ENCODE results near the gene ZNF772. TPM values are rescaled to one million over a fixed set of nuclear protein-coding genes. Genes with fewer than 3 reads are reported as not detected.
A peak's percentile ranks its signal among the peaks of the same experiment; 100 is the strongest.

Gene ZNF772
- total RNA-seq, 1 donor from 2014 or later, result 73.9 TPM

DNA sequence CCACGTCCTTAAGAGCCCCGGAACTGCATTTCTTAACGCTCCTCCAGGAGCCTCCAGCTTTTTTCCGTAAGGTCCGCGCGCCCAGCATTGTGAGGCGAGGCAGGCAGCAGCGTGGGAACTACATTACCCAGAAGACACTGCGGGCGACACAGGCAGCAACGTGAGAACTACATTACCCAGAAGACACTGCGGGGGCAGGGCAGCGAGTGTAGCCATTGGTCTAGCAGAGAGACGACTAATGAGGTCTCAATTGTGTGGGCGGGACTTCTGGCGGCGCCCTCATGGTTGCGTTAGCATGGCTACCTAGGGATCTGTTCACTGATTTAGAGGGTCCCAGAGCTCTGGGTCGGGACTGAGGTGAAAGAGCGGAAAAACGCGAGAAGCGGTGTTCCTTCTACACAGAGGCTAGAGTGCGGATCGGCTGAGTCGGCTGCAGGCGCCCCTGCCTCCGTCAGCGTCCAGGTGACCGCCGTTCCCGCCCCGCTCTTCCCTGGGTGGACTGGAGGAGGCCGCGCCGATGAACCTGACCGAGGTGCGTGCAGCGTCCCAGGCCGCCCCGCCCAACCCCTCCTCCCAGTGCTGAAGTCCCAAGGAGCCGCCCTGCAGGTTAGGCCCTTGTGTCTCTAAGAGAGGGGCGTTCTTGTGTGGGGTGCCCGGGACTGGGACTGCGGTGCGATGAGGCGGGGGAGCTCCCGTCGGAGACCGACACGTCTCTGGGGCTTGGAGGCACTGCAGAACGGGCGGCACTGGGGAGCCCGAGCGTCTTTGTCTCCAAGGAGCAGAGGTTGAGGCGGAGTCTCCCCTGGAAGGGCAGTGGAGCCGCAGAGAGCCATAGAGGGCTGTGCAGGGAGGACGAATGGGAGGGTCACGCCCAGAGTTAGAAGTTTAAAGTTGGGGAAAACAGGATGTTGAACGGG is 42.0 kb downstream of the ZNF772 start, which contains the start of gene ZNF749:
TSS of gene ZNF749 (plus strand) at position 264 of the 917 bp plus-strand sequence. CDS start at position 518, 254 bp downstream.
- DNase-seq, result peak; percentile 93

DNA sequence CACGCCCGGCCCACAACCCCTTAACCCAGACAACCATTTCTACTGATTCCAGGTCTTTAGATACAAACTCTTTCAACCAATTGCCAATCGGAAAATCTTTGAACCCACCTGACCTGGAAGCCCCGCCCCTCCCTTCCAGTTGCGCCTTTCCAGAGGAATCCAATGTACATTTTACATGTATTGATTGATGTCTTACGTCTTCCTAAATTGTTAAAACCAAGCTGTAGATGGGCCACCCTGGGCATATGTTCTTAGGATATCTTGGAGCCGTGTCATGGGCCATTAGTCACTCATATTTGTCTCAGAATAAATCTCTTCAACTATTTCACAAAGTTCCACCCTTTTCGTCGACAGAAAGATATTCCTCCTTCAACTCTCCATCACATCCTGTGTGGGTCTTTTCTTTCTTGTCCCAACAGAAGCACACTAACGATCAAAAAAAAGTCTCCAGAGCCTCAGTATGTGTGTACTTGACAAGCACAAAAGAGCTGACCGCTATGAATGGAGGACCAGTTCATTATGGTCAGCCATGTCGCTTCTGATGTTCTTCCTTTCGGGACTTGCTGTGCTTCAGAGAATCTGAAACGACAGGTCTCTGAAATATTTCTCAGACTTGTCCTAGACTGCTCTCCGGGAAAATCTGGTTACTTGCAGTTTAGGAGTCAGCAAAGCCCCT is 42.8 kb downstream of the ZNF772 start:
- no peak for DNase-seq

DNA sequence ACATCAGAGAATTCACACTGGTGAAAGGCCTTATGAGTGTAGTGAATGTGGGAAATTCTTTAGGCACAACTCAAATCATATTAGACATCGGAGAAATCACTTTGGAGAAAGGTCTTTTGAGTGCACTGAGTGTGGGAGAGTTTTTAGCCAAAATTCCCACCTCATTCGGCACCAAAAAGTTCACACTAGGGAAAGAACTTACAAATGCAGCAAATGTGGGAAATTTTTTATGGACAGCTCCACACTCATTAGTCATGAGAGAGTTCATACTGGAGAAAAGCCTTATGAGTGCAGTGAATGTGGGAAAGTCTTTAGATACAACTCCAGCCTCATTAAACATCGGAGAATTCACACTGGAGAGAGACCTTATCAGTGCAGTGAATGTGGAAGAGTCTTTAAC is 56.3 kb downstream of the ZNF772 start:
- DNase-seq, result no peak

DNA sequence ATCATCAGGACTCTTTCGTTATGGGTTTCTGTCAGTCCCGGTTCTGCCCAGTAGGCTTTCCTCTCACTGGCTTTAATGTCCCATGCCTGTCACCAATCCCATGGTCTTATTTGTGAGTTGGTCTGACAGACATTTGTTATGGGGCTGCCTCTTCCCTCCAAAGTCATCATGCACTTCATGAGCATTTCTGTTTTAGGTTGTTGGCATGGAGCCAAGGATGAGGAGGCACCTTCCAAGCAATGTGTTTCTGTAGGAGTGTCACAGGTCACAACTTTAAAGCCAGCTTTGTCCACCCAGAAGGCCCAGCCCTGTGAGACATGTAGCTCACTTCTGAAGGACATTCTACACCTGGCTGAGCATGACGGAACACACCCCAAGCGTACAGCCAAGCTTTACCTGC is 57.9 kb downstream of the ZNF772 start:
- no peak for DNase-seq

Small RNA genes within 50 kb of the gene (small RNA-seq; reads per million reads assigned to genes)
- not detected for gene VN1R107P

Other genes with a start within 250 kb of the ZNF772 start
- gene AURKC, start 246.5 kb downstream of the ZNF772 start, total RNA-seq, result 1.1 TPM
- 34.2 TPM for gene ZNF805, start 236.9 kb downstream of the ZNF772 start, total RNA-seq
- gene ZNF460, start 197.1 kb downstream of the ZNF772 start, total RNA-seq, result 155 TPM
- gene ZNF543, start 157.1 kb downstream of the ZNF772 start, total RNA-seq, result 40.7 TPM
- 22.1 TPM for gene ZNF304, start 126.3 kb downstream of the ZNF772 start, total RNA-seq
- gene TRAPPC2B, start 114.0 kb downstream of the ZNF772 start, total RNA-seq, result 26.2 TPM
- 11.2 TPM for gene ZNF547, start 114.0 kb downstream of the ZNF772 start, total RNA-seq
- gene ZNF548, start 87.7 kb downstream of the ZNF772 start, total RNA-seq, result 49.1 TPM
- 31.7 TPM for gene ZNF17, start 66.4 kb downstream of the ZNF772 start, total RNA-seq
- gene ZNF749, start 42.2 kb downstream of the ZNF772 start, total RNA-seq, result 37.1 TPM
- gene VN1R1, start 20.4 kb downstream of the ZNF772 start, total RNA-seq, result 5.0 TPM
- 32.1 TPM for gene ZNF419, start 10.2 kb upstream of the ZNF772 start, total RNA-seq
- gene ZNF773, start 22.4 kb upstream of the ZNF772 start, total RNA-seq, result 26.4 TPM
- gene ZNF549, start 49.8 kb upstream of the ZNF772 start, total RNA-seq, result 18.7 TPM
- 12.8 TPM for gene ZNF550, start 82.3 kb upstream of the ZNF772 start, total RNA-seq
- 15.1 TPM for gene ZNF416, start 101.3 kb upstream of the ZNF772 start, total RNA-seq
- gene ZIK1, start 106.6 kb upstream of the ZNF772 start, total RNA-seq, result 33.7 TPM
- 3.6 TPM for gene ZNF530, start 122.3 kb upstream of the ZNF772 start, total RNA-seq
- gene ZNF134, start 136.7 kb upstream of the ZNF772 start, total RNA-seq, result 41.0 TPM
- gene ZNF211, start 155.6 kb upstream of the ZNF772 start, total RNA-seq, result 34.9 TPM
- not detected for gene ZSCAN4, start 191.4 kb upstream of the ZNF772 start, total RNA-seq
- 30.1 TPM for gene ZNF551, start 204.4 kb upstream of the ZNF772 start, total RNA-seq
- 42.7 TPM for gene ZNF154, start 231.6 kb upstream of the ZNF772 start, total RNA-seq